ENCODE data around the gene TAS2R40.
"Not testable (repeated sequence)": the region's sequence is repeated elsewhere in the genome, so short reads cannot be mapped to it uniquely, and the experiment has no call there.

Gene TAS2R40

DNA sequence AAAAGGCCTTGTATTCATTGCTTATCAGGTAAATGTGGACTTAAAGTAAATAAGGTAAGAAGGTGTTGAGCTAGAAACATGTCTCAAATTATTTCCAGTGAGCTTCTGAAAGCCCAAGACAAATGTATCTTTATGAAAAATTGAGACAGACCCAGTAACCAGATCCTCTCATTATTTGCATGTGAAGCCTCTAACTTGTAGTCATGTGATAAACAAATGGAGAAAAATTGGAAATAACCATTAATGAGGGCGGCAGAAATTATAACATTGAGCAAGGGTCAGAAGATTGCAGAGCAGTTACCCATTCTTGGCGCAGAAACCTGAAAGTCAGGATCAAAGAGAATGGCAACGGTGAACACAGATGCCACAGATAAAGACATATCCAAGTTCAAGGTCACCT, at the start of gene TAS2R40:
Gene TAS2R40, plus strand, starts transcription at position 301 of the 400 bp plus-strand sequence. Its CDS starts 42 bp downstream, at position 343.
- DNase-seq, result no peak

GRCh38 chr7:143172354-143172753, 49.5 kb upstream of the TAS2R40 start:
- DNase-seq, result peak; percentile 74

DNA sequence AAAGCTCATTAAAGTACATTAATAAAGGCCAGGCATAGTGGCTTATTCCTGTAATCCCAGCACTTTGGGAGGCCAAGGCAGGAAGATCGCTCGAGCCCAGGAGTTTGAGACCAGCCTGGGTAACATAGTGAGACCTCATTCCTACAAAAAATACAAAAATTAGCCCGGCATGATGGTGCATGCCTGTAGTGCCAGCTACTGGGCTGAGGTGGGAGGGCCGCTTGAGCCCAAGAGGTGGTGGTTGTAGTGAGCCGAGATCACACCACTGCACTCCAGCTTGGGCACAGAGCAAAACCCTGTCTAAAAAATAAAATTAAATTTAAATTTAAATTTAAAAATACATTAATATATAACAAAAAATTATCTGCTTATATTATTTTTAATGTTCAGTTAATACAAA, 45.7 kb upstream of the TAS2R40 start:
- DNase-seq, result no peak

DNA sequence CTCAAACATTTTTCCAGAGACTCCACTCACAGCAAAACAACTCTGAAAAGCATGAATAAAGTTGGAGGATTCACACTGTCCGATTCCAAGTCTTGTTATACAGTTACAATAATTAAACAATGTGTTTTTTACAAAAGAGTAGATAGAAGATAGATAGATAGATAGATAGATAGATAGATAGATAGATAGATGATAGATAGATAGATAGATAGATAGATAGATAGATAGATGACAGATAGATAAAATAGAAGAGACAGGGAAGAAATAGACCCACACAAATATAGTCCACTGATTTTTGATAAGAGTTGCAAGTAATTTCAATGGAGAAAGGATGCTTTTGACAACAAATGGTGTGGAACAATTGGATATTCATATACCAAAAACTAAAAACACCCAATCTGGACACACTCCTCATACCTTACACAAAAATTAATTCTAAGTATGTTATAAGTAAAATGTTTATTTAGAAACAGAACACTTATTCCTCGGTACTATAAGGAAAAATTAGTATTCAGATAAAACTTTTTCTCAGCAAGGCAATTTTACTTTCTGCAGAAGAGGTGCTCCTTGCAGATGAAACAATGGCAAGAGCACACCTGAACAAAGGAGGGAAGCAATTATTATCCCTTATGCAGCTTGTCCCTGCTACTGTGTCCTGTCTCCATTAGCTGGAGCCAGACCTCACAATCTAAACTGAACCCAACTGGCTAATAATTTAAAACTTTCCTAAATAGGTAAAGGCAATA, 44.3 kb upstream of the TAS2R40 start:
- peak; percentile 1 for DNase-seq

DNA sequence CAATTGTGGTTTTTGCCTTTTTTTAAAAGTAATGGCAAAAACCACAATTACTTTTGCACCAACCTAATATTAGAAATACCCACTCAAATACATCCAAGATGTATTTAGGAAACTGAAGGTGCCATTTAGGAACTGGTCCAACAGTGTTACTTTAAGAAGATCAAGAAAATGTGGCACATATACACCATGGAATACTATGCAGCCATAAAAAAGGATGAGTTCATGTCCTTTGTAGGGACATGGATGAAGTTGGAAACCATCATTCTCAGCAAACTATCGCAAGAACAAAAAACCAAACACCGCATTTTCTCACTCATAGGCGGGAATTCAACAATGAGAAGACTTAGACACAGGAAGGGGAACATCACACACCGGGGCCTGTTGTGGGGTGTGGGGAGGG, 41.1 kb upstream of the TAS2R40 start:
- DNase-seq, result not testable (repeated sequence)

- no peak for DNase-seq
Measured at GRCh38 chr7:143181349-143181748, 40.5 kb upstream of the TAS2R40 start.

DNA sequence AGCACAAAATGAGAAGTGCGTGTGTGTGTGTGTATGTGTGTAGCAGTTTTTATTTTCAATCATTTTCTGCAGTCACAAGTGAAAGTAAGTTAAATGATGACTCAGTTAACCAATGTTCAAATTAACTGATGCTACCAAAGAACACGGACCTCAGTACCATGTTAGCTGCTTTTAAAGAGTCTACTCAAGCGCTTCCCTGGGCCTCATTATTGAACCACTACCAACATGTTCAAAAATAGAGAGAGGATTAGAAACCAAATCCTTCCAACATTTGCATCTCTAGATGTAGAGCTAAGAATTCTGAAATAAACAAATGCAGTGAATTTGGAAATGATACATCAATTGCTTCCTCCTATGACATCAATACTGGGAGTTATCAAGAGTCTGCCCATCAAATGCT, 38.8 kb upstream of the TAS2R40 start, which contains the start of gene TAS2R39:
Gene TAS2R39, plus strand, starts transcription at position 396 of the 400 bp plus-strand sequence. Its CDS starts 0 bp downstream, at position 396.
- no peak for DNase-seq

DNA sequence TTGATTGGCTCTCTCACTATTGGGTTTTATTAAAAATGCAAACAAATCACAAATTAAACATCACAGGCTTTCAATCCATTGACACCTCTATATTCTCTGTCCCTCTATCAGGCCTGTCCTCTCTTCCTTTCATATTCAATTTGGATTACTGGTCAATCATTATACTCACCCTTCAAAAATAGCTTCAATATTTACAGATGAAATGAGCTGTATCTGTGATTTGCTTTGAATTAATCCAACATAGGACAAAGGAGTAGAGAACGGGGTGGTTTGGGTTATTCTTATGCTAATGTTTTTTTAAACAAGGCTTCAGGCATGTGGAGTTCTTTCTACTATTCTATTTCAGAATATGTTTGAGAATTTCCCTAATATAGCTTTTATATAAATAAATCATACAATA, 36.3 kb upstream of the TAS2R40 start:
- DNase-seq, result no peak

DNA sequence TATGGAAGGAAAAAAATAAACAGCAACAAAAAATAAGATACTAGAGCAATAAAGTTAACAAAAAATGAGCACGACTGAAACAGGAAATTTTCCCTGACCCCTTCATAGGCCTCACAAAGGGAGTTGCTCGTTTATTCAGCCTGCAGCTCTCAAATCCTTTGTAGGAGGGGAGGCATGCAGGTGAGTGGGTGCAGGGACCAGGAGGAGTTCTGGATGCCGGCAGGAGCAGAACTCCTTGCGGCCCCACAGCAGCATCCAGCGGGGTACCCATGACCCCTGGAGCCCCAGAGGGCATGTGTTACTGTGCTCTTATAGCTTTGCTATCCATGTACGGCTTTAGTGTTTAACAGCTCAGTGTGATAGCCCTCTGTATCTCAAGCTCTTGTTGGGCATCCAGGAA, 32.8 kb upstream of the TAS2R40 start:
- DNase-seq, result no peak

DNA sequence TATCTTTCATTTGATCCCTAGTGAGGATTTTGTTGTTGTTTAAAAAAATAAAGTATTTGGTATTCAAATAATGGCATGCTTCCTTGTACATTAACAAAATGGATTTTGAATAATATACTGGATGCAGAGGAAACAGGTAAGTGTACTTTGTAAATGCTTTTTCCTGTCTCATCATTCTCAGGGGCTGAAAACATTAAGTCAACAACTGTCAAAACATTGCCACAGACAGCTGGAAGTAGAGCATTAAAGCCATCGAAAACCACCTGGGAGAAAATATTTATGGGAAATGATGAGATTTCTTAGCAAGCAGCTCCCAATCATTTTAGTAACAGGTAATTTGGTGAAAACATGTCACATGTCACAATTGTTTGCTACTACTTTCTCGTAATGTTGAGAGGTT, 28.0 kb upstream of the TAS2R40 start:
- DNase-seq, result no peak

DNA sequence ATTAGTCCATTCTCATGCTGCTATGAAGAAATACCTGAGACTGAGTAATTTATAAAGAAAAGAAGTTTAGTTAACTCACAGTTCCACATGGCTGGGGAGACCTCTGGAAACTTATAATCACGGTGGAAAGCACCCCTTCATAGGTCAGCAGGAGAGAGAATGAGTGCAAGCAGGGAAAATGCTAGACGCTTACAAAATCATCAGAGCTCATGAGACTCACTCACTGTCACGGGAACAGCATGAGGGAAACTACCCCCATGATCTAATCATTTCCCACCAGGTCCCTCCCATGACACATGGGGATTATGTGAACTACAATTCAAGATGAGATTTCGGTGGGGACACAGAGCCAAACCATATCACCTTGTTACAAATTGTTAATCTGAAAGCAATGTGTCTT, 22.8 kb upstream of the TAS2R40 start:
- no peak for DNase-seq

GRCh38 chr7:143202161-143202560, 19.7 kb upstream of the TAS2R40 start:
- no peak for DNase-seq

GRCh38 chr7:143203386-143203785, 18.5 kb upstream of the TAS2R40 start:
- no peak for DNase-seq

GRCh38 chr7:143205560-143206293, 16.1 kb upstream of the TAS2R40 start:
- no peak for DNase-seq

DNA sequence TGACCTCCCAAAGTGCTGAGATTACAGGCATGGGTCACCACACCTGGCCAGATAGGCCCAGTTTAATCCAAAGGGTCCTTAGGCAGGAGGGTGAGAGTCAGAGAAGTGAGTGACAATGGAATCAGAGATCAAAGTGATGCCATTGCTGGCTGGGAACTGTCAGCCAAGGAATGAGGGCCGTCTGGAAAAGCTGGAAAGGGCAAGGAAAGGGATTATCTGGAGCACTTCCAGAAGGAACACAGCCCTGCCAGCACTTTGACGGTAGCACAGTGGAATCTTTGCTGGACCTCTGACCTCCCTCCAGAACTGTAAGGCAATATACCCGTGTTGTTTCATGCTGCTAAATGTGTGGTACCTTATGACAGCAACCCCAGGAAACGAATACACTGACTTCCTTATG, 11.3 kb upstream of the TAS2R40 start:
- no peak for DNase-seq

DNA sequence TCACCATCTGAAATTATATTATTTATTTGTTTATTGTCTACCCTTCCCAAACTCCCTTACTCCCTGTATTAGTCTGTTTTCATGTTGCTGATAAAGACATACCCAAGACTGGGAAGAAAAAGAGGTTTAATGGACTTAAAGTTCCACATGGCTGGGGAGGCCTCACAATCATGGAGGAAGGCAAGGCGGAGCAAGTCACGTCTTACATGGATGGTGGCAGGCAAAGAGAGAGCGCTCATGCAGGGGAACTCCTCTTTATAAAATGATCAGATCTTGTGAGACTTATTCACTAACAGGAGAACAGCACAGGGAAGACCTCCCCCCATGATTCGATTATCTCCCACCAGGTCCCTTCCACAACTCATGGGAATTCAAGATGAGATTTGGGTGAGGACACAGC, 8.4 kb upstream of the TAS2R40 start:
- DNase-seq, result not testable (repeated sequence)

GRCh38 chr7:143214789-143215679, 6.8 kb upstream of the TAS2R40 start:
- peak; percentile 71 for DNase-seq

DNA sequence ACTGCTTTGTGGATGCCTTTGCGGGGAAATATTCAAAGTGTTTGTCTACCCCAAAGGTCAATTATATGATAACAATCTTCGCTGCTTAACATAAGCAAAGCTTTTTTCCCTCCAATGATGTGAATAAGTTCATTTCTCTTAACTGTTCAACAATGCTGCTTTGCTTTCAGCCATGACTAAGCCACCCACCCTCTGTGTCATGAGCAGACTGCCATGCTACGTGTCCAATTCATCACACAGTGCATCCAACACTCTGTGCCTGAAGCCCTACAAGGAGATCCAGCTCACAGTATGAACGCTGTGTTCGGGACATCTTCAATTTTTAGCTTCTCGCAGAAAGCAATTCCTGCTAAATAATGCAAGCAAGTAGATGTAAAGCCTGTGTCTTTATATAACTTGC, 5.7 kb upstream of the TAS2R40 start:
- DNase-seq, result no peak

- no peak for DNase-seq
Measured at GRCh38 chr7:143216686-143217085, 5.2 kb upstream of the TAS2R40 start.

GRCh38 chr7:143217806-143218205, 4.0 kb upstream of the TAS2R40 start:
- DNase-seq, result peak; percentile 40

- no peak for DNase-seq
Measured at GRCh38 chr7:143221286-143221685, 551 bp upstream of the TAS2R40 start.

DNA sequence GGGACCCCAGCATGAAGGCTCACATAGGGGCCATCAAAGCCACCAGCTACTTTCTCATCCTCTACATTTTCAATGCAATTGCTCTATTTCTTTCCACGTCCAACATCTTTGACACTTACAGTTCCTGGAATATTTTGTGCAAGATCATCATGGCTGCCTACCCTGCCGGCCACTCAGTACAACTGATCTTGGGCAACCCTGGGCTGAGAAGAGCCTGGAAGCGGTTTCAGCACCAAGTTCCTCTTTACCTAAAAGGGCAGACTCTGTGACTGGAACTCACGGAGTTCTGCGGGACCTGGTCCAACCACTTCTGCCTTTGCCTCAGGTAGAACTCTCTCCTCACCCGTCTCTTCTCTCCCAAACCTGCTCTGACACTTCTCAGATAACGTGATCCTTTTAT, 945 bp downstream of the TAS2R40 start:
- no peak for DNase-seq

- DNase-seq, result no peak
Measured at GRCh38 chr7:143223784-143224183, 1.9 kb downstream of the TAS2R40 start.
